ENCODE data around the gene COL6A6.

DNA sequence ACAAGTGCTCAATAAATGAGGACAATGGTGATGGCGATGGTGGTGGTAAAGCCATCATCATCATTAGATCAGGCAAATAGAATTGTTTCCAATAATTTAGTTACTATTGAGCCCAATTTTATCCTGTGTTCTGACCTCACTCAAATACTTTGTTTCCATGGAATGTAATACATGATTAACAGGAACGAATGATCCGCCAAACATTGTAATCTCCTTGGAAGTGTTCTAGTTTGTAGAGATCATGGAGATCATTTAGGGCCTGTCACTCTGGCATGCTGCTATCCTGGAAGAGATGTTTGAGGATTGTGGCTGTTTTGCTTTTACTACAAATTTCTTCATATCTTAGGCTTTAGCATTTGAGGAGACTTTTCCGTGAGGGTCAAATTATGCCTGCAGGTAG is 2.8 kb downstream of the COL6A6 start:
- TF ChIP-seq POLR2AphosphoS5 (IDR thresholded peaks at IDR 0.05; ENCODE audit: low read depth, low read length), result no peak
- TF ChIP-seq, protein P1, sequence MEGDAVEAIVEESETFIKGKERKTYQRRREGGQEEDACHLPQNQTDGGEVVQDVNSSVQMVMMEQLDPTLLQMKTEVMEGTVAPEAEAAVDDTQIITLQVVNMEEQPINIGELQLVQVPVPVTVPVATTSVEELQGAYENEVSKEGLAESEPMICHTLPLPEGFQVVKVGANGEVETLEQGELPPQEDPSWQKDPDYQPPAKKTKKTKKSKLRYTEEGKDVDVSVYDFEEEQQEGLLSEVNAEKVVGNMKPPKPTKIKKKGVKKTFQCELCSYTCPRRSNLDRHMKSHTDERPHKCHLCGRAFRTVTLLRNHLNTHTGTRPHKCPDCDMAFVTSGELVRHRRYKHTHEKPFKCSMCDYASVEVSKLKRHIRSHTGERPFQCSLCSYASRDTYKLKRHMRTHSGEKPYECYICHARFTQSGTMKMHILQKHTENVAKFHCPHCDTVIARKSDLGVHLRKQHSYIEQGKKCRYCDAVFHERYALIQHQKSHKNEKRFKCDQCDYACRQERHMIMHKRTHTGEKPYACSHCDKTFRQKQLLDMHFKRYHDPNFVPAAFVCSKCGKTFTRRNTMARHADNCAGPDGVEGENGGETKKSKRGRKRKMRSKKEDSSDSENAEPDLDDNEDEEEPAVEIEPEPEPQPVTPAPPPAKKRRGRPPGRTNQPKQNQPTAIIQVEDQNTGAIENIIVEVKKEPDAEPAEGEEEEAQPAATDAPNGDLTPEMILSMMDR (IDR thresholded peaks at IDR 0.05), result no peak
- TF ChIP-seq, protein P2, sequence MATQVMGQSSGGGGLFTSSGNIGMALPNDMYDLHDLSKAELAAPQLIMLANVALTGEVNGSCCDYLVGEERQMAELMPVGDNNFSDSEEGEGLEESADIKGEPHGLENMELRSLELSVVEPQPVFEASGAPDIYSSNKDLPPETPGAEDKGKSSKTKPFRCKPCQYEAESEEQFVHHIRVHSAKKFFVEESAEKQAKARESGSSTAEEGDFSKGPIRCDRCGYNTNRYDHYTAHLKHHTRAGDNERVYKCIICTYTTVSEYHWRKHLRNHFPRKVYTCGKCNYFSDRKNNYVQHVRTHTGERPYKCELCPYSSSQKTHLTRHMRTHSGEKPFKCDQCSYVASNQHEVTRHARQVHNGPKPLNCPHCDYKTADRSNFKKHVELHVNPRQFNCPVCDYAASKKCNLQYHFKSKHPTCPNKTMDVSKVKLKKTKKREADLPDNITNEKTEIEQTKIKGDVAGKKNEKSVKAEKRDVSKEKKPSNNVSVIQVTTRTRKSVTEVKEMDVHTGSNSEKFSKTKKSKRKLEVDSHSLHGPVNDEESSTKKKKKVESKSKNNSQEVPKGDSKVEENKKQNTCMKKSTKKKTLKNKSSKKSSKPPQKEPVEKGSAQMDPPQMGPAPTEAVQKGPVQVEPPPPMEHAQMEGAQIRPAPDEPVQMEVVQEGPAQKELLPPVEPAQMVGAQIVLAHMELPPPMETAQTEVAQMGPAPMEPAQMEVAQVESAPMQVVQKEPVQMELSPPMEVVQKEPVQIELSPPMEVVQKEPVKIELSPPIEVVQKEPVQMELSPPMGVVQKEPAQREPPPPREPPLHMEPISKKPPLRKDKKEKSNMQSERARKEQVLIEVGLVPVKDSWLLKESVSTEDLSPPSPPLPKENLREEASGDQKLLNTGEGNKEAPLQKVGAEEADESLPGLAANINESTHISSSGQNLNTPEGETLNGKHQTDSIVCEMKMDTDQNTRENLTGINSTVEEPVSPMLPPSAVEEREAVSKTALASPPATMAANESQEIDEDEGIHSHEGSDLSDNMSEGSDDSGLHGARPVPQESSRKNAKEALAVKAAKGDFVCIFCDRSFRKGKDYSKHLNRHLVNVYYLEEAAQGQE (IDR thresholded peaks at IDR 0.05; ENCODE audit: insufficient read depth in 1 of 2, low read depth in 2 of 2, low read length in 1 of 2), result no peak
- TF ChIP-seq TCF7L2 (IDR thresholded peaks at IDR 0.05; ENCODE audit: low read depth, low read length), result no peak
